T-helper 2 cell treated with Interferon-gamma antibody and Interleukin-4, amounts not matched to agents 100 ng/mL and 5 ng/mL, for 36 hours (primary cell): Measurements from ENCODE around the gene SNED1. TPM values are rescaled to one million over a fixed set of nuclear protein-coding genes. Genes with fewer than 3 reads are reported as not detected.

Experiments
- intact Hi-C: fragments of 100-400 bp; cut with micrococcal nuclease; formaldehyde crosslinking; loops from one replicate; pipeline ENCODE4 v1.15.1; 2023
- total RNA-seq: library from RNA; stranded (reverse); gene quantifications from 2 replicates; pipeline ENCODE4 v1.2.3, GENCODE V29; 2022

The SNED1 gene
- total RNA-seq, 1 donor from 2014 or later = 29.8 TPM

DNA sequence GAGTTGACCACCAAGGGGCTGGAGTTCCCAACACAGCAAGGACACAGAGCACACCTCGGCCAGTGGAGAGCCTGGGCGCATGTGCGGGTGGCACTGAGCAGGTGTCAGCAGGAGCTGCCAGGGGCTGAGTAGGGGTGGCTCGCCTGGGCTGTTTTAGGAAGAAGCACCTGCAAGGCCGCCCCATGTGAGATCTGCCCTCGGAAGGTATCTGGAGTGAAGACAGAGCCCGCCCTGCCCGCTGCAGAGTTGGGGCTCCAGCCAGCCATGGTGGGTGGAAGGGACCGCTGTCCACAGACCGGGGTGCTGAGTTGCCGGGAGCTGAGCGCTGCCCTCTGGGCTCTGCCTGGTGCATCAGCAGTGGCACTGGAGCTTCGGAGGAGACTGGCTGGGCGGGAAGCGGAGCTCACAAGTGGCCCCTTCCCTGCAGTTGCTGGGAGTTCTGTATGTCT, 68.5 kb downstream of the SNED1 start:
- intact Hi-C loops = no loop called here

GRCh38 chr2:241067501-241068135, 69.2 kb downstream of the SNED1 start:
- intact Hi-C loops = no loop called here

- intact Hi-C loops = no loop called here
These were observed 69.9 kb downstream of the SNED1 start for GRCh38 chr2:241068136-241068941.

DNA sequence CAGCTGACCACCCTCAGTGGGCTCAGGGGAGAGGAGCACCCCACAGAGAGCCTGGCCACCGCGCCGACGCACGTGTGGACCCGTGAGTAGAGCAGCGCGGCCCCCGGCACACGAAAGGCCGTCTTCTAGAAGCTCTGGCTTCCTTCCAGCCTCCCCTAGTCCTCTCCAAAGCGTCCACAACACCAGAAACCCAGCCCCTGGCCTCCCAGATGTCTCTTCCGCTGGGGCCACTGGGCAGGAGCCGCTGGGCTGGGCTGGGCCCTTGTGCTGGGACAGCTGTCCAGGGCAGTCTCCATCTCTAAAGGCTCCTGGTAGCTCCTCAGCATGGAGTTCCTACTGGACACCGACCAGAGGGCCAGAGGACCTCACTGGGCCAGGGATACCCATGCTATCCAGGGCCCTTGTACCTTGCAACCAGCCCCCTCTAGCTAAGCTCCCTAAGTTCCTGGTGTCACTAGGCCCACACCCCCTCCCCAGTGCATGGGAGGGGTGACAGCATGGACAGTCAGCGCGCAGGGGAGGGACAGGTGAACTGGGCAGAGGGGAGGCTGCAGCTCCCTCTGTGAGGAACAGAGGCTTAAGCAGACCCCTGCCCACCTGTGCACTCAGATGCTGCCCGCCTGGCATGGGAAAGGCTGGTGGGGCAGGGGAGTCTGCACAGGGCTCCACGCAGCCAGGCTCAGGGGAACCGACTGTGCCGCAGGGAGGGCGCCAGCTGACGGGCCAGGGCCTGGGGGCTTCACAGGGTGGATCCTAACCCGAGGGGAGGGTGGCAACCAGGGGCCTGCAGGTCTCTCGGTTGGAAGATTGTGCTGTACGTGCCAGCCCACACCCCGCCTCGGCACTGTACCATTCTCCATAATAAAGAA, 70.8 kb downstream of the SNED1 start:
- intact Hi-C loops = no loop called here

DNA sequence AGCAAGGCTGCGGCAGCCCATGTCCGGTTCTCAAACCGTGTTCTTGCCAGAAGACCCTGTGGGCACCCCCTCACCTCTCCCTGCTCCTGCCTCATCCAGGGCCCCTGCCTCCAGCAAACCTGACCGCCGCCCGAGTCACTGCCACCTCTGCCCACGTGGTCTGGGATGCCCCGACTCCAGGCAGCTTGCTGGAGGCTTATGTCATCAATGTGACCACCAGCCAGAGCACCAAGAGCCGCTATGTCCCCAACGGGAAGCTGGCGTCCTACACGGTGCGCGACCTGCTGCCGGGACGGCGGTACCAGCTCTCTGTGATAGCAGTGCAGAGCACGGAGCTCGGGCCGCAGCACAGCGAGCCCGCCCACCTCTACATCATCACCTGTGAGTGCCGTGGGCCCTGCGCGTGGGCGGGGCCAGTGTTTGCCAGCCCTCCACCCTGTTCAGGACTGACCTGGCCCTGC, 71.4 kb downstream of the SNED1 start:
- intact Hi-C loops = no loop called here

GRCh38 chr2:241070361-241070760, 71.9 kb downstream of the SNED1 start:
- intact Hi-C loops = no loop called here

DNA sequence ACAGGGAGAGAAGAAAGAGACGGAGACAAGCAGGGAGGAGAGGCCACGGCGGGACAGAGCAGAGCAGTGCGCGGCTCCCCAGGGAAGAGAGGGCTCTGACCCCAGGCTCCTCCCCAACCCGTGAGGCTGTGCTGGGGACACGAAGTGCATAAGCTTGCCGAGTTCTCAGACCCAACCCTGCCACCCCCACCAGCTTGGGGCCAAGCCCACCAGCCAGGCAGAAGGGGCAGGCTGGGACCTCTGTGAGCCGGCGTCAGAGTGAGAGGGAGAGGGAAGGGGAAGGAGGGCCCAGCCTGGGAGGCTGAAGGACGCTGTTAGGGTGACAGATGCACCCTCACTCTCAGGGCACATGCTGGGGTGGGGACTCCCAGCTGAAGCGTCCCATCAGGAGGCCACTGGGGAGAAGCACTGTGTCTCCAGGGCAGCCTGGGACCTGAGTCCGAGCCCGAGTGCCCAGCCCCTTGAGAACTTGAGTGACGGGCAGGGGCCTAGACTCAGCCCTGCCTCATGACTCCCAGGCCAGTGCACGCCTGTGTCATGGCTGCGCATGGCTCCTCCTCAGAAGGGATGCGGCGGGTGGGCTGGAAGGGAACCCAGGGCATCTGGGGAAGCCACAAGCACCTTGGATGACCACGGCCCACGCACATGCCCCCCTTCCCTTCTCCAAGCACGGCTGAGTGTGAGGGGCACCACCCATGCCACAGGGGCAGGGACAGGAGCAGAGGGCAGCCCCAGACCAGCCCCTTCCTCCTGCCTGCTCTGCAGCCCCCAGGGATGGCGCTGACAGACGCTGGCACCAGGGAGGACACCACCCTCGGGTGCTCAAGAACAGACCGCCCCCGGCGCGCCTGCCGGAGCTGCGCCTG, 72.6 kb downstream of the SNED1 start:
- intact Hi-C loops = no loop called here

DNA sequence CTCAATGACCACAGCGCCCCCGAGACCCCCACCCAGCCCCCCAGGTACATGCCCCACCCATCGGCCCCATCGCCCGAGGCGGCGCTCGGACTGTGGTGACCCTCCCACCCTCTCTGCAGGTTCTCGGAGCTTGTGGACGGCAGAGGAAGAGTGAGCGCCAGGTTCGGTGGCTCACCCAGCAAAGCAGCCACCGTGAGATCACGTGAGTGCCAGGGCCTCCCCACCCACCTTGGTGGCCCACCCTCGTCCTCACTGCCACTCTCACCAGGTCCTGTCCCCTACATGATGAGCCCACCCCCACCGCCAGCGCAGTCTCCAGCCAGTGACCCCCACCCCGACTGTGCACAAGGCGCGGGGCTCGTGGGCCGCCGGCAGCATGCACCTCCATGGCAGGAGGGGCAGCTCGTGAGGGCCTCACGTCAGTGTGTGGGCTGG, 73.3 kb downstream of the SNED1 start:
- intact Hi-C loops = no loop called here

GRCh38 chr2:241072151-241072550, 73.7 kb downstream of the SNED1 start:
- intact Hi-C loops = no loop called here

DNA sequence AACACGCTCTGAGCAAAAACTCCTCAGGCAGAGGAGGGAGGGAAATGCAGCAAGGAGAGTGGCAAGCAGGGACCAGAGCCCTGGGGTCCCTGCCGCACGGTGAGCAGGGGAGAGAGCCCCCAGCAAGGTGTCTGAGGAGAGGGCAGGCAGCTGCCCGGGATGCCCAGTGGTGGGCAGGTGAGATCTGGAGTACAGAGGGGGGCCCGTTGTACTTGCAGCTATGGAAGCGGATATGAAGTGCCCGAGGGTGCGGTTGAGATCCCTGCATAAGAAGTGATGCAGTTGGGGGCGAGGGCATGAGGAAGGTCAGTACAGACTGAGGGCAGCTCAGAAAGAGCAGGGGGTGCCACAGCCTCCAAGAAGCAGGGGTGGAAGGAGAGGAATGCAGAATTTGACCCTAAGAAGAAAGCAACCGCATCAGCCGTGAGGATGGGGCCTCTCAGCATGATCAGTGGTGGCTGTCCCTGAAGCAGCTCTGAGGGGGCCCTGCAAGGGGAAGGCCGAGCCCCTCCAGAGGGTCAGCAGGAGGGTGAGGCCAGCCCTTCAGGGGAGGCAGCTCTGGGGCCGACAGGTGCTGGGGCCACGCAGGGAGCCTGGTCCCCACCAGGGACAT, 74.2 kb downstream of the SNED1 start:
- intact Hi-C loops = no loop called here

GRCh38 chr2:241073166-241074064, 75.0 kb downstream of the SNED1 start:
- intact Hi-C loops = no loop called here

DNA sequence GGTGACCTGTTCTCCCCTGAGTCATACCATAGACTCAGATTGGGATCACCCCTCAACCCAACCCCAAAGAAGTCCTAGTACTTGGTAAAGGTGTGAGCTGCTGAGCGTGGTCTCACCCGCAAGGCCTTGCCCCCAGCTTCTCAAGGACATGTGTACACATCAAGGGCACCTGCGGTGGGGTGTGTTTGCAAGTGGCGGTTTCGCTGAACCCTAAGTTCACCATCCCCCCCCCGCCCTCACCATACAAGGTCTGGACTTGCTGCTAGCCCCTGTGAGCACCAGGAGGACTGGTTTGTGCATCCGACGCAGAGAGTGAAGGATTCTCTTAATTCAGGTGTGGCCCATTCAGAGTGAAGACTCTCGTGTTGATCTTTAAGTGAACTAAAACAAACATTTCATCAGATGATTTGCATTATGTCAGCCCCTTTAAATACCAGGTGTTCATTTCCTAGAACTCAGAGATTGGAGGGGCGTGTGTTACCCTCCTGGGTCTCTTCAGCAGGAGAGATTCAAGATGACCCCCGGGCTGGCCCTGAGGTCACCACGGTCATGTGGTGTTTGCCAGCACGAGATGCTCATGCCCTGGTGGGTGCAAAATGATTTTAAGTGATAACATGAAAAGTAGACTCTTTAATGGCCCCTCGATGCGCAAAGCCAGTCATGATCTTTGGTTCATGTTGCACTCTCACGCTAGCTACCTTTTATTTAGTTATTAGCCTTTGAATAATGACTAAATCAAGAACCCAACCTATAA, 75.8 kb downstream of the SNED1 start:
- intact Hi-C loops = no loop called here

DNA sequence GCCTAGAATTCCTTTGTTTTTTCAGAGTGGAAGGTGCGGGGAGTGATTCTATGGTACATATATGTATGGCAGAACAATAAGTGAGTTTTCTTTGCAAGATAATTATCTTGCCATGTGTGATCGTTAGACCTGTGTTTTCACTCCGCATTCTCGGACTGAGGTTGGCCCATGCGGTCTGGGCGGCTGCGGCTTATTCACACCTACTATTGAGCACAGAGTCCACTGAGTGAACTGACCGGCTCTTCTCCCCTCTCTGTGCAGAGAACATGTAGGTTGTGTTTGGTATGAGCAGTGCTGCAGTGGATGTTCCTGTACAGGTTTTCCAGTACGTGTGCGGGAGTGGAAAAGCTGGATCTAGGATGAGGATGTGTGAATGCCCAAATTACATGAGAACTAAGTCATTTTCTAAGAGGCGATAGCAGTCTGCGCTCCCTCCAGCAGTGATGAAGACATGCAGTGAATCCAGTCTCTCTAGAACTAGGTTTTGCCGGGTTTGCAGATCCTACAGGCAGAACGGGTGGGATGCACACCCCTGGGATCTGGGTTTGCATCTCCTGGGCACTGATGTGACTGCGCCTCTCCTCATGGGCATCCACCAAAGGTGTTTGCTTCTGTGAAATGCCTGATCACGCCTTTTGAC, 76.6 kb downstream of the SNED1 start:
- intact Hi-C loops = no loop called here

- intact Hi-C loops = no loop called here
These were observed 82.2 kb downstream of the SNED1 start for GRCh38 chr2:241080405-241081189.

DNA sequence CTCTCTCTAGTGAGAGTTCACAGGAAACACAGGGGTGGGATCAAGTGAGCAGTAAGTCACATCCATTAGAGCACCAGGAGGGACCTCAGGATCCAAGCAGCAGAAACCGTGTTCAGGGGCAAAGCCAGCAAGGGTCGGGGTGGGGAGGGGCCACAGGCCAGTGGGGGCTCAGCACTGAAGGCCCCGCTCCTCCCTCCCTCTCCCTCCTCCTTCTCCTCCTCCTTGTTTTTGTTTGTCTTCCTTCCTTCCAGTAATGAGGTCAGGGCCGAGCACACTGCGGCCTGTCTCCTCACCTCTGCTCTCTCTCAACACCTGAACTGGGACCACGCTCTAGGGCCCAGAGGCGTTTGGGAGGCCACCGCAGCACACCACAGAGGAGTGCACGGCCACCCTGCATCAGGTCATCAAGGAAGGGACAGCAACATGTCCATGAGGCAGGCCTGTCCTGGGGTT, 82.8 kb downstream of the SNED1 start:
- intact Hi-C loops = no loop called here

DNA sequence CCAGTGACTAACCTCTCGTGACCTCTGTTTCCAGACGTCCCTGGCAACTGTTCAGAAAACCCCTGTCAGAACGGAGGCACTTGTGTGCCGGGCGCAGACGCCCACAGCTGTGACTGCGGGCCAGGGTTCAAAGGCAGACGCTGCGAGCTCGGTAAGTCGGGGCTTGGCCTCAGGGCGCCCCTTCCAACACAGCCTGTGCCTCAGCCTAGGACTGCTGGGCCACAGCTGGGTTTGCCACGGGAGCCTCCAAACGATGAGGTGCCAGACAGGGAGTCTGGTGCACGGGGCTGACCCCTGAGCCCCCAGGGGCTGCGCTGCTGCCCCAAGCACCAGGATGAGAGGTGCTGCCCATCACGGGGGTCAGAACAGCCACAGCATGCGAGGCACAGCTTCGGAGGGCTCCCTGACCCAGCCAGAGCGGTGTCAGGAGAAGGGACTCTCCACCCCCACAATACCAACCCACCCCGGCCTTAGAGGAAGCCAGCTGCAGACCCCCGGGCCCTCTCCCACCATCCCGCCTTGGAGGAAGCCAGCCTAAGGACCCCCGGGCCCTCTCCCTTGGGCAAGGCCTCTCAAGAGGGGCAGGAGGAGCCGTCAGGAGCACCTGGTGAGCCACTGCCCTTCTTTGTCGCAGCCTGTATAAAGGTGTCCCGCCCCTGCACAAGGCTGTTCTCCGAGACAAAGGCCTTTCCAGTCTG, 83.4 kb downstream of the SNED1 start:
- intact Hi-C loops = no loop called here
